Activated gamma-delta T cell (primary cell): Measurements from ENCODE around the gene CLSTN1.
"Not testable (repeated sequence)": the region's sequence is repeated elsewhere in the genome, so short reads cannot be mapped to it uniquely, and the experiment has no call there.

ENCODE experiments used
- DNase-seq: peaks from one replicate; lab custom pipeline; 2025; lab: John Stamatoyannopoulos, UW

Gene CLSTN1

GRCh38 chr1:9797049-9797448, 26.7 kb downstream of the CLSTN1 start:
- no peak for DNase-seq

- DNase-seq, result no peak
Measured at GRCh38 chr1:9794081-9794480, 29.7 kb downstream of the CLSTN1 start.

GRCh38 chr1:9793291-9793690, 30.5 kb downstream of the CLSTN1 start:
- no peak for DNase-seq

GRCh38 chr1:9792156-9793042, 31.4 kb downstream of the CLSTN1 start:
- DNase-seq, result no peak

GRCh38 chr1:9789700-9790099, 34.1 kb downstream of the CLSTN1 start:
- DNase-seq, result not testable (repeated sequence)

- no peak for DNase-seq
Measured at GRCh38 chr1:9787702-9788101, 36.1 kb downstream of the CLSTN1 start.

GRCh38 chr1:9785406-9785805, 38.4 kb downstream of the CLSTN1 start:
- DNase-seq, result no peak

- no peak for DNase-seq
Measured at GRCh38 chr1:9784508-9785133, 39.1 kb downstream of the CLSTN1 start.

- DNase-seq, result no peak
Measured at GRCh38 chr1:9782897-9783296, 40.9 kb downstream of the CLSTN1 start.

- DNase-seq, result no peak
Measured at GRCh38 chr1:9782116-9782751, 41.5 kb downstream of the CLSTN1 start.

- DNase-seq, result no peak
Measured at GRCh38 chr1:9780554-9781110, 43.1 kb downstream of the CLSTN1 start.

GRCh38 chr1:9778905-9779304, 44.9 kb downstream of the CLSTN1 start:
- no peak for DNase-seq

- no peak for DNase-seq
Measured at GRCh38 chr1:9776685-9777084, 47.1 kb downstream of the CLSTN1 start.

- no peak for DNase-seq
Measured at GRCh38 chr1:9774712-9775679, 48.8 kb downstream of the CLSTN1 start.

GRCh38 chr1:9770298-9770697, 53.5 kb downstream of the CLSTN1 start:
- no peak for DNase-seq

GRCh38 chr1:9768983-9769382, 54.8 kb downstream of the CLSTN1 start:
- DNase-seq, result no peak

- DNase-seq, result no peak
Measured at GRCh38 chr1:9767964-9768668, 55.6 kb downstream of the CLSTN1 start.

- no peak for DNase-seq
Measured at GRCh38 chr1:9766759-9767442, 56.9 kb downstream of the CLSTN1 start.

GRCh38 chr1:9764550-9764949, 59.2 kb downstream of the CLSTN1 start:
- DNase-seq, result no peak

GRCh38 chr1:9763914-9764313, 59.9 kb downstream of the CLSTN1 start:
- DNase-seq, result no peak
